ENCODE measurements around the gene ZNF469.

DNA sequence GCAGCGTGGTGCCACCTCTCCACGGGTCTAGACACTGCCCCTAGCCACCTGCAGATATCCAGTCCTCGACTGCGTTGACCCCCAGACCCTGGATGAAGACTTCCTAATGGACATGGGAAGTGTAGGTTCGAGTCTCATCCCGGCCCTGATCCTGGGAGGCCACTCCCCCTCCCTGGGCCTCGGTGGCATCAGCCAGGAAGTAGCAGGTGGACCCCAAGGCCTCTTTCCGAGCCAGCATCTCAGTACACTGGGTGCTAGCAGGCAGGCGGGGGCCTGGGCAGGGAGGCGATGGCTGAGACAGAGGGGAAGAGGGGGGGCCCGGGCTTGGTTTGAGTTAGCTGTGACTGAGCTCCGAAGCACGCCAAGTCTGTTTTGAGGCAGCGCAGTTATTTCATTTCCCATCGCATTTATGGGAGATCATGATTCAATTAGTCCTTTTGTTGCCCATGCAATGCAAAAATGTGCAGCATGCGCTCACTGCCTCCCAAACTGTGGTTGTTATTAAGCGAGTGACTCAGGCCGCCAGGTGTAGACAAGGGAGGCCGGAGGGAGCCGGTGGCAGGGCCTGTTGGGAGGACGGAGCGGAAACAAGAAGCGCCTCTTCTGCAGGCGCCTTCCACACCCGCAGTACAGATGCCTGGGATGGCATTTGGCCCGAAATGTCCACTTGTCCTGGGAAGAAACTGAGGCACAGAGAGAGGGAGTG, 25.3 kb upstream of the ZNF469 start:
- no peak for TF ChIP-seq POLR2AphosphoS5 (IDR thresholded peaks at IDR 0.05)
- TF ChIP-seq, protein P1, sequence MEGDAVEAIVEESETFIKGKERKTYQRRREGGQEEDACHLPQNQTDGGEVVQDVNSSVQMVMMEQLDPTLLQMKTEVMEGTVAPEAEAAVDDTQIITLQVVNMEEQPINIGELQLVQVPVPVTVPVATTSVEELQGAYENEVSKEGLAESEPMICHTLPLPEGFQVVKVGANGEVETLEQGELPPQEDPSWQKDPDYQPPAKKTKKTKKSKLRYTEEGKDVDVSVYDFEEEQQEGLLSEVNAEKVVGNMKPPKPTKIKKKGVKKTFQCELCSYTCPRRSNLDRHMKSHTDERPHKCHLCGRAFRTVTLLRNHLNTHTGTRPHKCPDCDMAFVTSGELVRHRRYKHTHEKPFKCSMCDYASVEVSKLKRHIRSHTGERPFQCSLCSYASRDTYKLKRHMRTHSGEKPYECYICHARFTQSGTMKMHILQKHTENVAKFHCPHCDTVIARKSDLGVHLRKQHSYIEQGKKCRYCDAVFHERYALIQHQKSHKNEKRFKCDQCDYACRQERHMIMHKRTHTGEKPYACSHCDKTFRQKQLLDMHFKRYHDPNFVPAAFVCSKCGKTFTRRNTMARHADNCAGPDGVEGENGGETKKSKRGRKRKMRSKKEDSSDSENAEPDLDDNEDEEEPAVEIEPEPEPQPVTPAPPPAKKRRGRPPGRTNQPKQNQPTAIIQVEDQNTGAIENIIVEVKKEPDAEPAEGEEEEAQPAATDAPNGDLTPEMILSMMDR (IDR thresholded peaks at IDR 0.05) = no peak

Data from gastroesophageal sphincter (tissue), 3 donors.